DND-41 (cell line): ENCODE results near the gene NRDE2.

ENCODE experiments used
- ATAC-seq: fragments of 200-7000 bp; cut with Tn5 transposase; 3 replicates; pipeline ENCODE4 v1.9.1; 2021; ENCODE audit warnings: low read depth; ENCODE audit not compliant: insufficient read depth
- DNase-seq: peaks from one replicate; pipeline ENCODE4 v3.0.0-alpha.2; 2020
- H2AFZ ChIP-seq: 2 replicates; pipeline ENCODE4 v1.6.0; 2012; ENCODE audit warnings: low read depth, low read length
- H3K27ac ChIP-seq: 2 replicates; pipeline ENCODE4 v1.5.1; 2012; ENCODE audit warnings: low read length, inconsistent platforms
- H3K27me3 ChIP-seq: fragments of 200-600 bp; sonication (generic); 2 replicates; pipeline ENCODE4 v1.6.0; 2012; ENCODE audit warnings: low read length, mild to moderate bottlenecking, inconsistent platforms; ENCODE audit not compliant: insufficient read depth, poor library complexity
- H3K36me3 ChIP-seq: 2 replicates; pipeline ENCODE4 v1.5.1; 2012; ENCODE audit warnings: low read length, inconsistent platforms; ENCODE audit not compliant: insufficient read depth
- H3K4me1 ChIP-seq: 2 replicates; pipeline ENCODE4 v1.5.1; 2012; ENCODE audit warnings: mild to moderate bottlenecking, low read length; ENCODE audit not compliant: insufficient read depth
- H3K4me2 ChIP-seq: 2 replicates; pipeline ENCODE4 v1.6.0; 2012; ENCODE audit warnings: mild to moderate bottlenecking, moderate library complexity, low read length, inconsistent platforms; ENCODE audit not compliant: insufficient read depth
- H3K4me3 ChIP-seq, 2 experiments: fragments of 200-600 bp in 1 of 2; shearing (Covaris generic) in 1 of 2; 2 replicates each; pipeline ENCODE4 v1.5.1; 2012 to 2016; ENCODE audit warnings: inconsistent platforms in 2 of 2, low read length in 2 of 2, mild to moderate bottlenecking in 2 of 2, low read depth in 1 of 2, moderate library complexity in 1 of 2
- H3K79me2 ChIP-seq: 2 replicates; pipeline ENCODE4 v1.6.0; 2012; ENCODE audit warnings: low read length, inconsistent platforms; ENCODE audit not compliant: insufficient read depth
- H3K9ac ChIP-seq: 2 replicates; pipeline ENCODE4 v1.6.0; 2012; ENCODE audit warnings: low read depth, mild to moderate bottlenecking, inconsistent platforms, low read length, moderate library complexity
- H3K9me3 ChIP-seq: 2 replicates; pipeline ENCODE4 v1.5.1; 2012; ENCODE audit warnings: low read length, moderate library complexity, mild to moderate bottlenecking, inconsistent platforms; ENCODE audit not compliant: insufficient read depth, severe bottlenecking
- H4K20me1 ChIP-seq: 2 replicates; pipeline ENCODE4 v1.6.0; 2012; ENCODE audit warnings: low read length; ENCODE audit not compliant: insufficient read depth
- CTCF ChIP-seq: IDR thresholded peaks from 2 replicates; pipeline ENCODE4 v1.5.1; 2012; ENCODE audit warnings: borderline replicate concordance, low read length, moderate library complexity, mild to moderate bottlenecking; ENCODE audit not compliant: poor library complexity, severe bottlenecking; ENCODE audit errors: extremely low read depth
- EZH2 ChIP-seq: IDR thresholded peaks from 3 replicates; pipeline ENCODE4 v1.6.1; 2012; ENCODE audit warnings: borderline replicate concordance, low read depth, mild to moderate bottlenecking, moderate library complexity, low read length, inconsistent platforms; ENCODE audit not compliant: severe bottlenecking

NRDE2 gene

GRCh38 chr14:90358359-90358758 is 26.6 kb upstream of the NRDE2 start:
- ATAC-seq = no peak

GRCh38 chr14:90356925-90357324 is 25.2 kb upstream of the NRDE2 start:
- no peaks in the 10 kb centered on the region for H3K9me3 ChIP-seq
- ATAC-seq (no peak), DNase-seq (no peak)
- H2AFZ ChIP-seq = no peak overlapping the region
- no peaks in the 10 kb centered on the region for H3K79me2 ChIP-seq
- H3K9ac ChIP-seq = no peak overlapping the region
- TF ChIP-seq CTCF (no peak), EZH2 (no peak)
- no peak overlapping the region for H3K27ac ChIP-seq
- H3K4me3 ChIP-seq = no peak overlapping the region
- no peaks in the 10 kb centered on the region for H3K4me1 ChIP-seq
- H3K4me2 ChIP-seq = no peak overlapping the region
- no peaks in the 10 kb centered on the region for H4K20me1 ChIP-seq
- H3K36me3 ChIP-seq = no peaks in the 10 kb centered on the region
- H3K27me3 ChIP-seq = no peaks in the 10 kb centered on the region

More at GRCh38 chr14:90358359-90358758, 26.6 kb upstream of the NRDE2 start:
- Histone ChIP-seq H3K9ac (no peak overlapping the region), H2AFZ (no peak overlapping the region), H3K79me2 (no peaks in the 10 kb centered on the region), H3K36me3 (no peaks in the 10 kb centered on the region), H3K4me2 (no peak overlapping the region), H4K20me1 (no peaks in the 10 kb centered on the region), H3K27ac (no peak overlapping the region), H3K27me3 (peaks cover 3% of the 10 kb centered on the region), H3K4me3 (no peak overlapping the region), H3K9me3 (no peaks in the 10 kb centered on the region), H3K4me1 (no peaks in the 10 kb centered on the region)
- no peak for DNase-seq
- no peak for TF ChIP-seq CTCF
- no peak for TF ChIP-seq EZH2

- no peak for TF ChIP-seq EZH2
- H3K4me2 ChIP-seq = no peak overlapping the region
- H3K4me1 ChIP-seq = no peaks in the 10 kb centered on the region
- H2AFZ ChIP-seq = no peak overlapping the region
- ATAC-seq (no peak), DNase-seq (no peak)
- H3K9me3 ChIP-seq = no peaks in the 10 kb centered on the region
- H3K79me2 ChIP-seq = no peaks in the 10 kb centered on the region
- no peaks in the 10 kb centered on the region for H3K27me3 ChIP-seq
- H3K27ac ChIP-seq = no peak overlapping the region
- no peak overlapping the region for H3K4me3 ChIP-seq
- H3K36me3 ChIP-seq = no peaks in the 10 kb centered on the region
- H4K20me1 ChIP-seq = no peaks in the 10 kb centered on the region
- H3K9ac ChIP-seq = no peak overlapping the region
These were observed 24.1 kb upstream of the NRDE2 start for GRCh38 chr14:90355540-90356518.

GRCh38 chr14:90354551-90355298 is 23.0 kb upstream of the NRDE2 start:
- Histone ChIP-seq H3K9me3 (no peaks in the 10 kb centered on the region), H3K79me2 (no peaks in the 10 kb centered on the region), H3K36me3 (no peaks in the 10 kb centered on the region), H3K27ac (no peak overlapping the region), H2AFZ (no peak overlapping the region), H3K4me3 (no peak overlapping the region), H3K9ac (no peak overlapping the region), H3K4me1 (no peaks in the 10 kb centered on the region), H4K20me1 (no peaks in the 10 kb centered on the region), H3K27me3 (no peaks in the 10 kb centered on the region), H3K4me2 (no peak overlapping the region)
- ATAC-seq (no peak), DNase-seq (no peak)
- no peak for TF ChIP-seq CTCF
- no peak for TF ChIP-seq EZH2
